ENCODE measurements around the gene ETFDH. TPM values are rescaled to one million over a fixed set of nuclear protein-coding genes. Genes with fewer than 3 reads are reported as not detected.
A peak's percentile ranks its signal among the peaks of the same experiment; 100 is the strongest.

ETFDH gene
- total and polyA plus RNA-seq, 10 of the 15 experiments (the other 5 are each of a cell fraction or from before 2014, with no cell fraction given): 10.9 to 30.4 (median 20.6) TPM

GRCh38 chr4:158671915-158672806 lies at the start of gene ETFDH (continued):
- TF ChIP-seq, protein P1, sequence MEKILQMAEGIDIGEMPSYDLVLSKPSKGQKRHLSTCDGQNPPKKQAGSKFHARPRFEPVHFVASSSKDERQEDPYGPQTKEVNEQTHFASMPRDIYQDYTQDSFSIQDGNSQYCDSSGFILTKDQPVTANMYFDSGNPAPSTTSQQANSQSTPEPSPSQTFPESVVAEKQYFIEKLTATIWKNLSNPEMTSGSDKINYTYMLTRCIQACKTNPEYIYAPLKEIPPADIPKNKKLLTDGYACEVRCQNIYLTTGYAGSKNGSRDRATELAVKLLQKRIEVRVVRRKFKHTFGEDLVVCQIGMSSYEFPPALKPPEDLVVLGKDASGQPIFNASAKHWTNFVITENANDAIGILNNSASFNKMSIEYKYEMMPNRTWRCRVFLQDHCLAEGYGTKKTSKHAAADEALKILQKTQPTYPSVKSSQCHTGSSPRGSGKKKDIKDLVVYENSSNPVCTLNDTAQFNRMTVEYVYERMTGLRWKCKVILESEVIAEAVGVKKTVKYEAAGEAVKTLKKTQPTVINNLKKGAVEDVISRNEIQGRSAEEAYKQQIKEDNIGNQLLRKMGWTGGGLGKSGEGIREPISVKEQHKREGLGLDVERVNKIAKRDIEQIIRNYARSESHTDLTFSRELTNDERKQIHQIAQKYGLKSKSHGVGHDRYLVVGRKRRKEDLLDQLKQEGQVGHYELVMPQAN (conservative IDR thresholded peaks at IDR 0.05): peak; percentile 85
- TF ChIP-seq, protein P2, sequence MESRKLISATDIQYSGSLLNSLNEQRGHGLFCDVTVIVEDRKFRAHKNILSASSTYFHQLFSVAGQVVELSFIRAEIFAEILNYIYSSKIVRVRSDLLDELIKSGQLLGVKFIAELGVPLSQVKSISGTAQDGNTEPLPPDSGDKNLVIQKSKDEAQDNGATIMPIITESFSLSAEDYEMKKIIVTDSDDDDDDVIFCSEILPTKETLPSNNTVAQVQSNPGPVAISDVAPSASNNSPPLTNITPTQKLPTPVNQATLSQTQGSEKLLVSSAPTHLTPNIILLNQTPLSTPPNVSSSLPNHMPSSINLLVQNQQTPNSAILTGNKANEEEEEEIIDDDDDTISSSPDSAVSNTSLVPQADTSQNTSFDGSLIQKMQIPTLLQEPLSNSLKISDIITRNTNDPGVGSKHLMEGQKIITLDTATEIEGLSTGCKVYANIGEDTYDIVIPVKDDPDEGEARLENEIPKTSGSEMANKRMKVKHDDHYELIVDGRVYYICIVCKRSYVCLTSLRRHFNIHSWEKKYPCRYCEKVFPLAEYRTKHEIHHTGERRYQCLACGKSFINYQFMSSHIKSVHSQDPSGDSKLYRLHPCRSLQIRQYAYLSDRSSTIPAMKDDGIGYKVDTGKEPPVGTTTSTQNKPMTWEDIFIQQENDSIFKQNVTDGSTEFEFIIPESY (IDR thresholded peaks at IDR 0.05): no peak
- peak; percentile 94 for TF ChIP-seq CHD2 (IDR thresholded peaks at IDR 0.05; ENCODE audit: borderline replicate concordance, low read depth, low read length)
- TF ChIP-seq MYC (IDR thresholded peaks at IDR 0.05; ENCODE audit: insufficient read depth, insufficient read length, insufficient replicate concordance, low read length, severe bottlenecking): no peak
- TF ChIP-seq EGR1 (IDR thresholded peaks at IDR 0.05; ENCODE audit: borderline replicate concordance in 1 of 2, low read depth in 2 of 2, low read length in 2 of 2): peak in 1 of 2 experiments; percentile 42; a peak in 1 of 3 replicates
- peak; percentile 89 for TF ChIP-seq POLR2A (IDR thresholded peaks at IDR 0.05; ENCODE audit: low read depth, low read length)
- TF ChIP-seq CREM (IDR thresholded peaks at IDR 0.05; ENCODE audit: low read depth): peak; percentile 95
- TF ChIP-seq NRF1 (conservative IDR thresholded peaks at IDR 0.05; ENCODE audit: low read depth, low read length): peak; percentile 88
- peak; percentile 60; the same call in 1 of the 2 replicates for TF ChIP-seq MXI1 (IDR thresholded peaks at IDR 0.05; ENCODE audit: low read depth, low read length)
- no peak for TF ChIP-seq SUZ12 (IDR thresholded peaks at IDR 0.05; ENCODE audit: unreplicated experiment)
- TF ChIP-seq MYB (IDR thresholded peaks at IDR 0.05; ENCODE audit: borderline replicate concordance, low read depth, low read length): no peak
- TF ChIP-seq ZNF207 (IDR thresholded peaks at IDR 0.05; ENCODE audit: borderline replicate concordance): peak; percentile 65; the same call in 1 of the 2 replicates
- TF ChIP-seq, protein P3, sequence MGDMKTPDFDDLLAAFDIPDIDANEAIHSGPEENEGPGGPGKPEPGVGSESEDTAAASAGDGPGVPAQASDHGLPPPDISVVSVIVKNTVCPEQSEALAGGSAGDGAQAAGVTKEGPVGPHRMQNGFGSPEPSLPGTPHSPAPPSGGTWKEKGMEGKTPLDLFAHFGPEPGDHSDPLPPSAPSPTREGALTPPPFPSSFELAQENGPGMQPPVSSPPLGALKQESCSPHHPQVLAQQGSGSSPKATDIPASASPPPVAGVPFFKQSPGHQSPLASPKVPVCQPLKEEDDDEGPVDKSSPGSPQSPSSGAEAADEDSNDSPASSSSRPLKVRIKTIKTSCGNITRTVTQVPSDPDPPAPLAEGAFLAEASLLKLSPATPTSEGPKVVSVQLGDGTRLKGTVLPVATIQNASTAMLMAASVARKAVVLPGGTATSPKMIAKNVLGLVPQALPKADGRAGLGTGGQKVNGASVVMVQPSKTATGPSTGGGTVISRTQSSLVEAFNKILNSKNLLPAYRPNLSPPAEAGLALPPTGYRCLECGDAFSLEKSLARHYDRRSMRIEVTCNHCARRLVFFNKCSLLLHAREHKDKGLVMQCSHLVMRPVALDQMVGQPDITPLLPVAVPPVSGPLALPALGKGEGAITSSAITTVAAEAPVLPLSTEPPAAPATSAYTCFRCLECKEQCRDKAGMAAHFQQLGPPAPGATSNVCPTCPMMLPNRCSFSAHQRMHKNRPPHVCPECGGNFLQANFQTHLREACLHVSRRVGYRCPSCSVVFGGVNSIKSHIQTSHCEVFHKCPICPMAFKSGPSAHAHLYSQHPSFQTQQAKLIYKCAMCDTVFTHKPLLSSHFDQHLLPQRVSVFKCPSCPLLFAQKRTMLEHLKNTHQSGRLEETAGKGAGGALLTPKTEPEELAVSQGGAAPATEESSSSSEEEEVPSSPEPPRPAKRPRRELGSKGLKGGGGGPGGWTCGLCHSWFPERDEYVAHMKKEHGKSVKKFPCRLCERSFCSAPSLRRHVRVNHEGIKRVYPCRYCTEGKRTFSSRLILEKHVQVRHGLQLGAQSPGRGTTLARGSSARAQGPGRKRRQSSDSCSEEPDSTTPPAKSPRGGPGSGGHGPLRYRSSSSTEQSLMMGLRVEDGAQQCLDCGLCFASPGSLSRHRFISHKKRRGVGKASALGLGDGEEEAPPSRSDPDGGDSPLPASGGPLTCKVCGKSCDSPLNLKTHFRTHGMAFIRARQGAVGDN (IDR thresholded peaks at IDR 0.05): peak; percentile 79
- TF ChIP-seq, protein P4, sequence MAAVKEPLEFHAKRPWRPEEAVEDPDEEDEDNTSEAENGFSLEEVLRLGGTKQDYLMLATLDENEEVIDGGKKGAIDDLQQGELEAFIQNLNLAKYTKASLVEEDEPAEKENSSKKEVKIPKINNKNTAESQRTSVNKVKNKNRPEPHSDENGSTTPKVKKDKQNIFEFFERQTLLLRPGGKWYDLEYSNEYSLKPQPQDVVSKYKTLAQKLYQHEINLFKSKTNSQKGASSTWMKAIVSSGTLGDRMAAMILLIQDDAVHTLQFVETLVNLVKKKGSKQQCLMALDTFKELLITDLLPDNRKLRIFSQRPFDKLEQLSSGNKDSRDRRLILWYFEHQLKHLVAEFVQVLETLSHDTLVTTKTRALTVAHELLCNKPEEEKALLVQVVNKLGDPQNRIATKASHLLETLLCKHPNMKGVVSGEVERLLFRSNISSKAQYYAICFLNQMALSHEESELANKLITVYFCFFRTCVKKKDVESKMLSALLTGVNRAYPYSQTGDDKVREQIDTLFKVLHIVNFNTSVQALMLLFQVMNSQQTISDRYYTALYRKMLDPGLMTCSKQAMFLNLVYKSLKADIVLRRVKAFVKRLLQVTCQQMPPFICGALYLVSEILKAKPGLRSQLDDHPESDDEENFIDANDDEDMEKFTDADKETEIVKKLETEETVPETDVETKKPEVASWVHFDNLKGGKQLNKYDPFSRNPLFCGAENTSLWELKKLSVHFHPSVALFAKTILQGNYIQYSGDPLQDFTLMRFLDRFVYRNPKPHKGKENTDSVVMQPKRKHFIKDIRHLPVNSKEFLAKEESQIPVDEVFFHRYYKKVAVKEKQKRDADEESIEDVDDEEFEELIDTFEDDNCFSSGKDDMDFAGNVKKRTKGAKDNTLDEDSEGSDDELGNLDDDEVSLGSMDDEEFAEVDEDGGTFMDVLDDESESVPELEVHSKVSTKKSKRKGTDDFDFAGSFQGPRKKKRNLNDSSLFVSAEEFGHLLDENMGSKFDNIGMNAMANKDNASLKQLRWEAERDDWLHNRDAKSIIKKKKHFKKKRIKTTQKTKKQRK (IDR thresholded peaks at IDR 0.05; ENCODE audit: low read depth, low read length): peak; percentile 22; the same call in 1 of the 2 replicates
- peak; percentile 29; the same call in 1 of the 2 replicates for TF ChIP-seq JUNB (IDR thresholded peaks at IDR 0.05)
- TF ChIP-seq TBL1XR1 (IDR thresholded peaks at IDR 0.05; ENCODE audit: low read depth, low read length): 0 out of 2 replicates have a peak, but pooled peaks have one; percentile 29
- TF ChIP-seq ZZZ3 (IDR thresholded peaks at IDR 0.05; ENCODE audit: control insufficient read depth, insufficient read length, low read depth): no peak

Measured in GM12878 (cell line).